Pancreas (tissue), 10 donors: ENCODE measurements around the gene S100A16. TPM values are rescaled to one million over a fixed set of nuclear protein-coding genes. Genes with fewer than 3 reads are reported as not detected.

ENCODE experiments used
- ATAC-seq, 4 donors: fragments of 200-7000 bp; cut with Tn5 transposase; one replicate each; pipeline versions ENCODE4 v1.8.0 to v1.9.1; 2020; ENCODE audit warnings: mild to moderate bottlenecking in 4 of 4, moderate library complexity in 4 of 4
- DNase-seq, 6 donors: peaks; one replicate each; pipeline ENCODE4 v3.0.0-alpha.2; 2020
- FAIRE-seq: peaks from 2 replicates; lab custom pipeline; 2012; peaks lifted over from hg19 to GRCh38; lab: Jason Lieb, UNC
- H3K27ac ChIP-seq, 4 donors: fragments of 200-600 bp; sonication (generic); 1 replicate in 3 of 4; 2 replicates in 1 of 4; pipeline versions ENCODE4 v1.5.0 to v1.8.0; 2020
- H3K27me3 ChIP-seq, 4 donors: fragments of 200-600 bp; one replicate each; pipeline ENCODE4 v1.8.0; 2021
- H3K36me3 ChIP-seq, 3 donors: fragments of 200-600 bp; sonication (generic) in 1 of 3; one replicate each; pipeline versions ENCODE4 v1.5.0 to v1.8.0; 2020 to 2021
- H3K4me1 ChIP-seq, 3 donors: fragments of 200-600 bp; one replicate each; pipeline ENCODE4 v1.8.0; 2021
- H3K4me3 ChIP-seq, 4 donors: fragments of 200-600 bp; sonication (generic) in 2 of 4; one replicate each; pipeline versions ENCODE4 v1.5.0 to v1.8.0; 2020 to 2021
- H3K9me3 ChIP-seq, 4 donors: fragments of 200-600 bp; one replicate each; pipeline ENCODE4 v1.8.0; 2021
- CTCF ChIP-seq, 4 donors: fragments of 200-600 bp; sonication (generic) in 3 of 4; IDR thresholded peaks; one replicate each; pipeline versions ENCODE4 v1.5.0 to v1.8.0; 2021; ENCODE audit warnings: antibody characterized with exemption in 4 of 4
- WGBS, 2 donors: extraction: QIAGEN DNeasy Blood & Tissue Kit; methylation state at CpG; one replicate each; pipeline ENCODE4 v1.1.7; 2013; 5-methylcytosine and 5-hydroxymethylcytosine counted together
- intact Hi-C, 3 donors: fragments of 100-400 bp; cut with DNase I; formaldehyde crosslinking; loops; one replicate each; pipeline versions ENCODE4 v1.11.1 to v1.14.2; 2022
- polyA plus RNA-seq, 2 donors: library from polyadenylated mRNA; stranded (reverse); fragments of 200-250 nt; gene quantifications; one replicate each; pipeline ENCODE4 v1.2.3, GENCODE V29; 2013
- total RNA-seq, 6 donors: library from RNA; stranded (reverse); fragmentation: NEBNext Ultra II Directional in 4 of 6; extraction: Animal tissue kit (Norgen Biotek cat#: 25700) in 4 of 6; gene quantifications; one replicate each; pipeline versions ENCODE4 v1.2.1 to v1.2.4, GENCODE V29; 2021 to 2023
- donor health status: healthy with polysubstance abuse.
- donor health status: DM: no; HTN: no; CAD: no; lungs with moderate emphysema.
- donor health status: DM: no; HTN: no; CAD: no.
- donor health status: control.
- donor health status: control.
- donor health status: Bipolar disorder and iron deficiency.
- donor health status: DM: yes; HTN: yes; CAD: no.
- donor health status: DM: no; HTN: no; CAD: no.
- donor health status: DM: no; HTN: no; CAD: no.
- donor health status: DM: yes; HTN: yes; CAD: no.

The S100A16 gene, protein sequence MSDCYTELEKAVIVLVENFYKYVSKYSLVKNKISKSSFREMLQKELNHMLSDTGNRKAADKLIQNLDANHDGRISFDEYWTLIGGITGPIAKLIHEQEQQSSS
- total RNA-seq = 10 to 100 TPM in 4 of 6 donors, 1 to 10 TPM in 2; 8.1 to 30.8 (median 13.4) TPM
- 10 to 100 TPM; 31.1 to 43.9 TPM for polyA plus RNA-seq

- WGBS, 2 donors = 6 to 22% methylated on average over 9 of the region's 9 CpGs
- Histone ChIP-seq H3K27ac (peak within 1 kb of the TSS; percentile 18 to 83 (median 58)), H3K4me1 (peaks cover 0 to 2% (median 0%) of the 10 kb centered on the region in 3 donors), H3K9me3 (no peaks in the 10 kb centered on the region), H3K4me3 (peak within 1 kb of the TSS; percentile 29 to 60 (median 34)), H3K27me3 (no peaks in the 10 kb centered on the region), H3K36me3 (no peaks in the 10 kb centered on the region)
- TF ChIP-seq CTCF (IDR thresholded peaks at IDR 0.05) = no peak
- DNase-seq = peak; percentile 75 to 93 (median 82)
- FAIRE-seq = no peak
- intact Hi-C loops = no loop called here
- ATAC-seq = peak; percentile 81 to 86 (median 82)
Measured at GRCh38 chr1:153612755-153613331, at the start of gene S100A16. TSS of gene S100A16 (minus strand) at chr1:153613137. CDS start at chr1:153608151, 4,986 bp downstream.

GRCh38 chr1:153662269-153662668, 49.3 kb upstream of the S100A16 start:
- Histone ChIP-seq H3K4me3 (no peak overlapping the region), H3K27ac (no peak overlapping the region), H3K27me3 (no peaks in the 10 kb centered on the region), H3K9me3 (no peaks in the 10 kb centered on the region), H3K4me1 (peaks cover 0 to 9% (median 6%) of the 10 kb centered on the region in 3 donors), H3K36me3 (peaks cover 14 to 64% (median 43%) of the 10 kb centered on the region in 3 donors)
- FAIRE-seq (no peak), DNase-seq (no peak), ATAC-seq (no peak)
- no peak for TF ChIP-seq CTCF (IDR thresholded peaks at IDR 0.05)
- intact Hi-C loops = no loop called here
- WGBS, 2 donors = 47 to 53% methylated on average over 2 of the region's 2 CpGs

DNA sequence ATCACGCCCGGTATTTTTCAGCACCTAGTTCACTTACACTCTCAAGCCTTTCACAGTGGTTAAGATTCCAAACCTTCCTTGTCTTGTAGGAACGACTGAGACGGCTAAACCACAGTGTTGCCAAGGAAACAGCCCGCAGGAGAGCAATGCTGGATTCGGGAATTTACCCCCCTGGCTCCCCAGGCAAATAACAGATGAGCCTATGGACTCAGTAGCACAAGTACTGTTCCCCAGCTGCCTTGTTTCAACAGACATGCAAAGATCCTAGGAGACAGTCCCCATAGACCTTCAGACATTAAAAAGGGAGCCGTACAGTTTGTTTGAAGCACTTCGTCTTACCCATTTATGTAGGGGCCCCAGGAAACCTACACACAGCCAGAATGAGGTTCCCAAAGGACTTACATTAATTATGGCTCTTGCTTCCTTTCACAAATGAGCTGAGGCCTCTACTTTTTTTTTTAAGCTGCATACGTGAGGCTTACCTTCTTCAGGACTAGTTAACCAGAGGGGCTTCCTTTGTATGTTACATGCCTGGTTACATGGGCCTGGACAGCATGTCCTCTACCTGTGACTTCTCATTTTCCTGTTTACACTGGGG, 48.3 kb upstream of the S100A16 start:
- DNase-seq (no peak), FAIRE-seq (no peak), ATAC-seq (no peak)
- no peak overlapping the region for H3K27ac ChIP-seq
- peaks cover 0 to 9% (median 6%) of the 10 kb centered on the region in 3 donors for H3K4me1 ChIP-seq
- no peak overlapping the region for H3K4me3 ChIP-seq
- H3K36me3 ChIP-seq = peaks cover 10 to 53% (median 34%) of the 10 kb centered on the region in 3 donors
- intact Hi-C loops = no loop called here
- H3K9me3 ChIP-seq = no peaks in the 10 kb centered on the region
- H3K27me3 ChIP-seq = no peaks in the 10 kb centered on the region
- 68 to 69% methylated on average over 9 of the region's 9 CpGs for WGBS, 2 donors
- TF ChIP-seq CTCF (IDR thresholded peaks at IDR 0.05) = no peak

DNA sequence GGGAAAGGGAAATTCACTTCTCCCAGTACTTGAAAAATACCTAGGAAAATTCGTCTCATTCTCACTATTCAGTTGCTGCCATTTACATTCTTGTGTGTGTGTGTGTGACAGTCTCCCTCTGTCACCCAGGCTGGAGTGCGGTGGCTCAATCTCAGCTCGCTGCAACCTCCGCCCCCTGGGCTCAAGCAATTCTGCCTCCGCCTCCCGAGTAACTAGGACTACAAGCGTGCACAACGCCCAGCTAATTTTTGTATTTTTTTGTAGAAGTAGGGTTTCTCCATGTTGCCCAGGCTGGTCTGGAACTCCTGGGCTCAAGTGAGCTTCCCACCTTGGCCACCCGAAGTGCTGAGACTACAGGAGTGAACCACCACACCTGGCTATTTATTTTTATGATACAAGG, 46.7 kb upstream of the S100A16 start:
- Histone ChIP-seq H3K4me3 (peak overlapping the region; percentile 32 to 66 (median 48)), H3K36me3 (peaks cover 10 to 38% (median 23%) of the 10 kb centered on the region in 3 donors), H3K4me1 (peaks cover 0 to 9% (median 6%) of the 10 kb centered on the region in 3 donors), H3K27me3 (no peaks in the 10 kb centered on the region), H3K9me3 (no peaks in the 10 kb centered on the region), H3K27ac (peak overlapping the region in 2 of 4 donors; percentile 88 to 94)
- WGBS, 2 donors = 52 to 56% methylated on average over 9 of the region's 9 CpGs
- DNase-seq (peak in 2 of 6 donors; percentile 20 to 35), FAIRE-seq (no peak), ATAC-seq (no peak)
- TF ChIP-seq CTCF (IDR thresholded peaks at IDR 0.05) = no peak
- intact Hi-C loops = no loop called here
